Tibial artery (tissue), 4 donors: ENCODE measurements around the gene SKAP1.

ENCODE experiments used
- DNase-seq, 2 donors: peaks; one replicate each; pipeline ENCODE4 v3.0.0-alpha.2; 2019
- H3K27ac ChIP-seq, 2 donors: fragments of 200-600 bp; sonication (generic) in 1 of 2; 1 replicate in 1 of 2; 2 replicates in 1 of 2; pipeline ENCODE4 v1.5.1; 2018 to 2019; ENCODE audit warnings: mild to moderate bottlenecking in 1 of 2
- H3K27me3 ChIP-seq, 2 donors: fragments of 200-600 bp; sonication (generic) in 1 of 2; one replicate each; pipeline versions ENCODE4 v1.5.1 to v1.6.0; 2016 to 2019
- H3K36me3 ChIP-seq, 3 donors: fragments of 200-600 bp; sonication (generic) in 2 of 3; one replicate each; pipeline ENCODE4 v1.5.1; 2016 to 2019; ENCODE audit warnings: mild to moderate bottlenecking in 2 of 3
- H3K4me1 ChIP-seq, 4 donors: fragments of 200-600 bp; sonication (generic) in 2 of 4; 1 replicate in 3 of 4; 2 replicates in 1 of 4; pipeline ENCODE4 v1.5.1; 2016 to 2019
- H3K4me3 ChIP-seq, 2 donors: fragments of 200-600 bp; sonication (generic) in 1 of 2; 1 replicate in 1 of 2; 2 replicates in 1 of 2; pipeline ENCODE4 v1.5.1; 2018 to 2019; ENCODE audit warnings: mild to moderate bottlenecking in 2 of 2
- H3K9me3 ChIP-seq, 3 donors: fragments of 200-600 bp; sonication (generic) in 1 of 3; one replicate each; pipeline ENCODE4 v1.5.1; 2016 to 2019
- intact Hi-C: fragments of 100-400 bp; cut with DNase I; formaldehyde crosslinking; loops from one replicate; pipeline ENCODE4 v1.15.0; 2023; ENCODE audit warnings: low total_unique reads
- TF ChIP-seq, protein P1 (sequence below), 2 experiments: fragments of 200-600 bp in 1 of 2; fragments of 450-650 bp in 1 of 2; IDR thresholded peaks; one replicate each; pipeline ENCODE4 v1.5.1; 2017 to 2019; ENCODE audit warnings: antibody characterized with exemption in 2 of 2, mild to moderate bottlenecking in 1 of 2, moderate library complexity in 1 of 2

The SKAP1 gene

DNA sequence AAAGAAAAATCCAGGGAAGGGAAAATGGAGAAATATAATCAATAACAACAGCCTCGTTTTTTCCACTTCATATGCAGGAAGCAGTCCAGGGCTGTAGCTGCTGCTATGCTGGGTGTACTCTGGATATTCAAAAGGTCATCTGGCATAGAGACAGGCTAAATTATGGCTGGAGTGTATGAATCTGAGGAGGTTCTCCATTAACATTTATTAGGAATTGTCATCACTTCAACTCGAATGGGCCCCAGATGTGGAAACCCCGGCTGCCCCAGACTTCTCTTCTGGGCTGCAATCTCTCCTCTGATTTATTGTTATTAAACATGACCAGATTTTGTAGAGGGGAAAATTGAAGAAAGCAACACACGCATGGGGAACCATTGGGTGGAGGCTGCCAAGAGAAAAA lies 33.5 kb upstream of the SKAP1 start:
- Histone ChIP-seq H3K9me3 (no peaks in the 10 kb centered on the region), H3K4me1 (no peaks in the 10 kb centered on the region), H3K27me3 (peaks cover 0 to 81% of the 10 kb centered on the region in 2 donors), H3K27ac (no peak overlapping the region), H3K4me3 (no peak overlapping the region), H3K36me3 (no peaks in the 10 kb centered on the region)
- no peak for DNase-seq
- TF ChIP-seq, protein P1, sequence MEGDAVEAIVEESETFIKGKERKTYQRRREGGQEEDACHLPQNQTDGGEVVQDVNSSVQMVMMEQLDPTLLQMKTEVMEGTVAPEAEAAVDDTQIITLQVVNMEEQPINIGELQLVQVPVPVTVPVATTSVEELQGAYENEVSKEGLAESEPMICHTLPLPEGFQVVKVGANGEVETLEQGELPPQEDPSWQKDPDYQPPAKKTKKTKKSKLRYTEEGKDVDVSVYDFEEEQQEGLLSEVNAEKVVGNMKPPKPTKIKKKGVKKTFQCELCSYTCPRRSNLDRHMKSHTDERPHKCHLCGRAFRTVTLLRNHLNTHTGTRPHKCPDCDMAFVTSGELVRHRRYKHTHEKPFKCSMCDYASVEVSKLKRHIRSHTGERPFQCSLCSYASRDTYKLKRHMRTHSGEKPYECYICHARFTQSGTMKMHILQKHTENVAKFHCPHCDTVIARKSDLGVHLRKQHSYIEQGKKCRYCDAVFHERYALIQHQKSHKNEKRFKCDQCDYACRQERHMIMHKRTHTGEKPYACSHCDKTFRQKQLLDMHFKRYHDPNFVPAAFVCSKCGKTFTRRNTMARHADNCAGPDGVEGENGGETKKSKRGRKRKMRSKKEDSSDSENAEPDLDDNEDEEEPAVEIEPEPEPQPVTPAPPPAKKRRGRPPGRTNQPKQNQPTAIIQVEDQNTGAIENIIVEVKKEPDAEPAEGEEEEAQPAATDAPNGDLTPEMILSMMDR (IDR thresholded peaks at IDR 0.05) = no peak
- intact Hi-C loops = no loop called here

DNA sequence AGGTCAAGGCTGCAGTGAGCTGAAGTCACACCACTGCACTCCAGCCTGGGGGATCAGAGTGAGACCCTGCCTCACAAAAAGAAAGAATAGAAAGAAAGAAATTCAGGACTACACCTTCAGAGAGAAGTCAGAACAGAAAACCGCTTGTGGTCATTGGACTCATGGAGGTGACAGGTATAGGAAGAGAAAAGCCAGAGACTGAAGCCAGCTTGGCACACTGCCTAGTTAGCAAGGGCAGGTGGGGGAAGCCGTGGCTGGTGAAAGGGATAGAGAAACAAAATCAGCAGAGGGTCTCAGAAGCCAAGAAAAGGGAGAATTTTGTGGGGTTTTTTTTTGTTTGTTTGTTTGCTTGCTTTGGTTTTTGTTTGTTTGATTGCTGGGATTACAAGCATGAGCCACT lies 32.9 kb upstream of the SKAP1 start:
- intact Hi-C loops = no loop called here
- no peak for DNase-seq
- peaks cover 0 to 86% of the 10 kb centered on the region in 2 donors for H3K27me3 ChIP-seq
- no peaks in the 10 kb centered on the region for H3K9me3 ChIP-seq
- H3K27ac ChIP-seq = no peak overlapping the region
- H3K4me3 ChIP-seq = no peak overlapping the region
- TF ChIP-seq, protein P1 (IDR thresholded peaks at IDR 0.05) = no peak
- H3K4me1 ChIP-seq = no peaks in the 10 kb centered on the region
- H3K36me3 ChIP-seq = no peaks in the 10 kb centered on the region

DNA sequence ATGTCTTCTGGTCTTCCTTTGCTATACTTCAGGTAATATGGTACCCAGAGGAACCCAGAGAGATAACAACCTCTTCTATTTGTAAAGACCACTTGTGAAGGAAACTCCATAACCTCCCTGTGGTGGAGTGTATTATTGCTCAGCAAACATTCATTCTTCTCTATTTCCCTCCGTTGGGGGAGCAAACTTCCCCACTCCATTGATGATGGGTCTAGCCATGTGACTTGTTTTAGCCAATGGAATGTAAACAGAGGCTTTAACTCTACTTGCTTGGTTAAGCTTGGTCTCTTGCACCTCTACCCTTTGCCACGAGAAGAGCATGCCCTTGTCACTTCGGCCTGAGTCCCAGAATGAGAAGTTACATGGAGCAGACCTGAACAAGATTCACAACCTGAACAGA lies 30.0 kb upstream of the SKAP1 start:
- Histone ChIP-seq H3K9me3 (peaks cover 0 to 5% (median 4%) of the 10 kb centered on the region in 3 donors), H3K27ac (no peak overlapping the region), H3K4me3 (no peak overlapping the region), H3K4me1 (peaks cover 0 to 4% (median 0%) of the 10 kb centered on the region in 4 donors), H3K27me3 (peaks cover 0 to 85% of the 10 kb centered on the region in 2 donors), H3K36me3 (no peaks in the 10 kb centered on the region)
- DNase-seq = no peak
- TF ChIP-seq, protein P1 (IDR thresholded peaks at IDR 0.05) = no peak
- intact Hi-C loops = no loop called here

DNA sequence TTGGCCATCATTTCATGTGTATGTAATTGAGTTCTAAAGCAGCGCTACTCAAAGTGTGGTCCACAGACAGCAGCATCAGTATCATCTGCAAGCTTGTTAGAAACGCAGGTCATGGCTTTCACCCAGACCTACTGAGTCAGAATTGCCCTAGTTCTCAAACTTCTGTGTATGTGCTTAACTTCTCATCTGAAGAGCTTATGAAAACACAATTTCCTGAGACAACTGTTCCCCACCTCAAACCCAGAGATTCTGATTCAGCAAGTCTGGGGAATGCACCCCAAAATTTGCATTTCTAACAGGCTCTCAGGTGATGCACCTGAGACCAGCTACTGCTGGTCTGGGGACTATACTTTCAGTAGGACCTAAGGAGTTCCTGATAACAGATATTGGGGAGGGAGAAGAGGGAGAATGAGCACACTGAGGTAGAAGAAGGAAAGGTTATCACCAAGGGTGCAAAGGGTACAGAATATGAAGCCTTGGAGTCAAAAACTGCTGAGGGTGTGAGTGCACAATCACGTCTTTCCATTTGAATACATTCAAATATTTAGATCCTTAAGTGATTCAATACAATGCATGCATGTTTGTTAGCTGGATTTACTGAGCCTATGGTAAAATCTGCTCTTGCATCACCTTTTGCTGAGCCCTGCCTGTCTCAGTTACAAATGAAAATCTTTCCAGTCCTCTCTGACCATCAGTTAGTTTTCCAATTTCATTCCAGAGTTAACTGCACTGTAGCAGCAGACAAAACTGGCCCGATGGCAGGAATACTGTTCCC lies 29.2 kb upstream of the SKAP1 start:
- TF ChIP-seq, protein P1 (IDR thresholded peaks at IDR 0.05) = no peak
- intact Hi-C loops = no loop called here
- Histone ChIP-seq H3K4me1 (peaks cover 0 to 4% (median 0%) of the 10 kb centered on the region in 4 donors), H3K4me3 (no peak overlapping the region), H3K27me3 (peaks cover 0 to 81% of the 10 kb centered on the region in 2 donors), H3K27ac (no peak overlapping the region), H3K9me3 (peaks cover 0 to 11% (median 11%) of the 10 kb centered on the region in 3 donors), H3K36me3 (no peaks in the 10 kb centered on the region)
- DNase-seq = no peak

DNA sequence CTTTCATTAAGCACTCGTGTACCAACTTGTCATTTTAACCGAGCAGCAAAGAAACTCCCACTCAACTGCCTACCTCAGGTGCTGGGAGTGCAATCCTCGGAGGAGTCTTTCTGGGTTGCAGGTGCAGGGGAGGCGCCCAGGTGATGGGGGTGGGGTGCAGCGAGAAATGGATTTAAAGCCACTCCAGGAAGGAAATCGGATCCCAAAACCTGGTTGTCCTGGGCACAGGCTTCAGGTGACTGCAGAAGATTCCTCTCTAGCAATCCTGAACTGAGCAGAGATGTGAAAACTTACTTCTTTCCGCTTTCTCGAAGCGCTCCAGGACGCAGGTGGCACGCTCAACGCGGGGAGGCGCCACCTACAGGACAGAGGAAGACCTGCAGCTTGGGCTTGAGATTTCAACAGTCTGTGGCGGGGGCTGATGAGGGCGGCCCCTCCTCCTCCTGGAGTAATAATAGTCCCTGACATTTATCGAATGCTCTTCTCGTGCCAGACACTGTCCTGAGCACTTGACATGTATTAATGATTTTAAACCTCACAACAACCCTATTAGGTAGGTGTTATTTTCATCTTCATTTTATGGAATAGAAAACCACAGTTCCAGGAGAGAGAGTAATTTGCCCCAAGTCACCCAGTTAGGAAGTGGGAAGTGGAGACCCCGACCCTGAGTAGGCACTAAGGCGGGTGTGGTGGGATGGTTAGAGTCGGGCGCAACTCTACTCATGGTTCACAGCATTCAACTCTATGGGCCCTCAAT lies 27.2 kb upstream of the SKAP1 start:
- TF ChIP-seq, protein P1 (IDR thresholded peaks at IDR 0.05) = peak; percentile 71 to 92
- peaks cover 0 to 4% (median 0%) of the 10 kb centered on the region in 4 donors for H3K4me1 ChIP-seq
- H3K27me3 ChIP-seq = peaks cover 0 to 70% of the 10 kb centered on the region in 2 donors
- intact Hi-C loops = no loop called here
- DNase-seq = peak in 1 of 2 donors; percentile 28
- H3K27ac ChIP-seq = no peak overlapping the region
- H3K4me3 ChIP-seq = no peak overlapping the region
- no peaks in the 10 kb centered on the region for H3K36me3 ChIP-seq
- peaks cover 0 to 11% (median 11%) of the 10 kb centered on the region in 3 donors for H3K9me3 ChIP-seq
